Endothelial cell of umbilical vein (primary cell): Measurements from ENCODE around the gene RTN1. TPM values are rescaled to one million over a fixed set of nuclear protein-coding genes. Genes with fewer than 3 reads are reported as not detected.

Experiments used
- BruUV-seq: library from RNA; stranded (reverse); fragments of 400-500 nt; replicated peaks from 2 replicates; lab custom pipeline; 2021; lab: Mats Ljungman, UMichigan
- CTCF ChIA-PET: fragments of 300-600, 350-600 bp; sonication (Branson Sonifier 250); formaldehyde crosslinking; loops from one replicate; lab custom pipeline; 2021; ENCODE audit warnings: antibody characterized with exemption, inconsistent platforms; lab: Charles Lee
- POLR2A ChIA-PET: fragments of 300-600, 350-600 bp; sonication (Branson Sonifier 250); formaldehyde crosslinking; loops from one replicate; lab custom pipeline; 2021; ENCODE audit warnings: antibody characterized with exemption, inconsistent platforms; lab: Charles Lee
- DNase-seq: peaks from one replicate; pipeline ENCODE4 v3.0.0-alpha.2; 2011; ENCODE audit warnings: low read depth, low spot score
- FAIRE-seq: peaks from 2 replicates; lab custom pipeline; 2011; peaks lifted over from hg19 to GRCh38; lab: Jason Lieb, UNC
- H2AFZ ChIP-seq: 2 replicates; pipeline ENCODE4 v1.6.0; 2012; ENCODE audit warnings: low read depth, low read length, control low read depth, inconsistent platforms
- H3K27ac ChIP-seq: 2 replicates; pipeline ENCODE4 v1.5.1; 2011; ENCODE audit warnings: low read depth, mild to moderate bottlenecking, control low read depth, low read length, moderate library complexity; ENCODE audit not compliant: insufficient read depth
- H3K27me3 ChIP-seq, 2 experiments: 2 replicates each; pipeline versions ENCODE4 v1.6.0 to v1.6.1; 2011; ENCODE audit warnings: low read length in 2 of 2, mixed read lengths in 1 of 2; ENCODE audit not compliant: control insufficient read depth in 2 of 2, insufficient read depth in 2 of 2
- H3K36me3 ChIP-seq, 2 experiments: 2 replicates in 1 of 2; 3 replicates in 1 of 2; pipeline ENCODE4 v1.5.1; 2011; ENCODE audit warnings: low read length in 2 of 2, mild to moderate bottlenecking in 1 of 2, moderate library complexity in 1 of 2; ENCODE audit not compliant: control insufficient read depth in 2 of 2, insufficient read depth in 2 of 2; ENCODE audit errors: extremely low read depth in 1 of 2
- H3K4me1 ChIP-seq: 3 replicates; pipeline ENCODE4 v1.5.1; 2011; ENCODE audit warnings: mild to moderate bottlenecking, low read length; ENCODE audit not compliant: control insufficient read depth, insufficient read depth; ENCODE audit errors: extremely low read depth
- H3K4me2 ChIP-seq: 2 replicates; pipeline ENCODE4 v1.6.1; 2011; ENCODE audit warnings: low read length, control low read depth, mixed read lengths; ENCODE audit not compliant: insufficient read depth
- H3K4me3 ChIP-seq, 3 experiments: fragments of 200-600 bp in 1 of 3; sonication (generic), shearing (Covaris generic) in 1 of 3; replicated peaks in 1 of 3; 2 replicates each; pipeline ENCODE4 v1.5.1; 2011 to 2016; ENCODE audit warnings: control low read depth in 3 of 3, low read length in 3 of 3, mild to moderate bottlenecking in 2 of 3, inconsistent platforms in 1 of 3, low read depth in 1 of 3, moderate library complexity in 1 of 3; ENCODE audit not compliant: insufficient read depth in 1 of 3
- H3K79me2 ChIP-seq: 2 replicates; pipeline ENCODE4 v1.6.0; 2012; ENCODE audit warnings: low read length, inconsistent platforms; ENCODE audit not compliant: control insufficient read depth, insufficient read depth
- H3K9ac ChIP-seq: replicated peaks from 2 replicates; pipeline ENCODE3; 2011; ENCODE audit warnings: low read length, control low read depth; ENCODE audit not compliant: insufficient read depth; ENCODE audit errors: extremely low read depth
- H3K9me1 ChIP-seq: replicated peaks from 3 replicates; pipeline ENCODE4 v1.6.0; 2011; ENCODE audit warnings: mild to moderate bottlenecking, low read length; ENCODE audit not compliant: control insufficient read depth, insufficient read depth; ENCODE audit errors: extremely low read depth
- H3K9me3 ChIP-seq: replicated peaks from 2 replicates; pipeline ENCODE4 v1.5.1; 2012; ENCODE audit warnings: low read length, inconsistent platforms; ENCODE audit not compliant: control insufficient read depth, insufficient read depth
- H4K20me1 ChIP-seq: replicated peaks from 2 replicates; pipeline ENCODE3; 2011; ENCODE audit warnings: mild to moderate bottlenecking, low read length; ENCODE audit not compliant: control insufficient read depth, insufficient read depth; ENCODE audit errors: extremely low read depth
- CTCF ChIP-seq, 2 donors: IDR thresholded peaks; 1 replicate in 1 of 2; 2 replicates in 1 of 2; pipeline ENCODE4 v1.5.1; 2011; ENCODE audit warnings: low read length in 2 of 2, mild to moderate bottlenecking in 2 of 2, moderate library complexity in 2 of 2, control low read depth in 1 of 2, inconsistent platforms in 1 of 2, low read depth in 1 of 2; ENCODE audit not compliant: insufficient read depth in 1 of 2; ENCODE audit errors: extremely low read depth in 1 of 2
- EZH2 ChIP-seq: IDR thresholded peaks from 2 replicates; pipeline ENCODE4 v1.6.1; 2012; ENCODE audit warnings: borderline replicate concordance, low read depth, mild to moderate bottlenecking, moderate library complexity, low read length, inconsistent platforms; ENCODE audit not compliant: severe bottlenecking
- FOS ChIP-seq: IDR thresholded peaks from 2 replicates; pipeline ENCODE4 v1.6.1; 2011; ENCODE audit warnings: mild to moderate bottlenecking, low read length, moderate library complexity, borderline replicate concordance; ENCODE audit not compliant: insufficient read depth
- GATA2 ChIP-seq: IDR thresholded peaks from 2 replicates; pipeline ENCODE4 v1.7.0; 2011; ENCODE audit warnings: low read depth, mild to moderate bottlenecking, moderate library complexity, mixed read lengths, low read length; ENCODE audit not compliant: insufficient read length, insufficient read depth
- JUN ChIP-seq: IDR thresholded peaks from 2 replicates; pipeline ENCODE4 v1.6.1; 2011; ENCODE audit warnings: borderline replicate concordance, low read depth; ENCODE audit not compliant: insufficient read length, insufficient read depth
- MAX ChIP-seq: IDR thresholded peaks from 2 replicates; pipeline ENCODE4 v1.6.1; 2011; ENCODE audit not compliant: insufficient read depth, insufficient read length
- MYC ChIP-seq: IDR thresholded peaks from one replicate; pipeline ENCODE4 v1.6.1; 2011; ENCODE audit warnings: mild to moderate bottlenecking, low read depth, low read length
- POLR2A ChIP-seq: IDR thresholded peaks from 2 replicates; pipeline ENCODE4 v1.6.1; 2012; ENCODE audit warnings: low read depth, mild to moderate bottlenecking, control low read depth, low read length
- POLR2AphosphoS5 ChIP-seq: IDR thresholded peaks from 2 replicates; pipeline ENCODE4 v1.6.1; 2012; ENCODE audit warnings: low read depth, mild to moderate bottlenecking, control low read depth, low read length, moderate library complexity; ENCODE audit not compliant: insufficient read depth
- dilution Hi-C: fragments of 300-500 bp; cut with MboI; formaldehyde crosslinking; loops from one replicate; pipeline ENCODE4 v1.15.0; 2019; ENCODE audit warnings: low sequenced_read_pairs; ENCODE audit not compliant: extremely low pct_ligation_motif_present
- intact Hi-C: fragments of 100-400 bp; cut with micrococcal nuclease; formaldehyde crosslinking; loops from one replicate; pipeline ENCODE4 v1.10.0; 2022
- polyA plus RNA-seq, 4 experiments: library from polyadenylated mRNA; depleted of rRNA in 3 of 4; stranded (reverse) in 3 of 4; unstranded in 1 of 4; fragments of >200 nt; gene quantifications; 2 replicates each; pipeline versions ENCODE4 v1.2.1 to v1.2.3, GENCODE V29; 2011 to 2012; ENCODE audit warnings: missing spikeins in 1 of 4
- total RNA-seq: library from RNA; stranded (reverse); gene quantifications from 2 replicates; pipeline ENCODE4 v1.2.3, GENCODE V29; 2021

Gene RTN1
- total and polyA plus RNA-seq, 2 donors (not counting 3 experiments of a cell fraction or from before 2014, with no cell fraction given): 0.10 to 0.29 TPM

- Histone ChIP-seq H3K79me2 (no peaks in the 10 kb centered on the region), H4K20me1 (no peaks in the 10 kb centered on the region), H3K4me3 (no peak overlapping the region), H3K27ac (no peak overlapping the region), H3K4me1 (no peaks in the 10 kb centered on the region), H3K27me3 (peaks cover 2 to 20% of the 10 kb centered on the region in 2 experiments), H3K4me2 (no peak overlapping the region), H2AFZ (no peak overlapping the region), H3K9me3 (no peaks in the 10 kb centered on the region), H3K9me1 (no peaks in the 10 kb centered on the region), H3K36me3 (no peaks in the 10 kb centered on the region), H3K9ac (no peak overlapping the region)
- intact Hi-C loops (no loop called here), dilution Hi-C loops (no loop called here)
- no TSS peak for BruUV-seq
- ChIA-PET CTCF (interaction anchor here (2.1 kb wide), 1 partner anchor 17 kb away, joined by 8 read pairs; no protein-coding TSS in a partner anchor), POLR2A (no interaction called here)
- DNase-seq: no peak
- TF ChIP-seq MAX: no peak
- TF ChIP-seq POLR2A: no peak
- no peak for TF ChIP-seq GATA2
- no peak for TF ChIP-seq EZH2
- TF ChIP-seq FOS: no peak
- TF ChIP-seq CTCF (IDR thresholded peaks at IDR 0.05; ENCODE audit: extremely low read depth in 1 of 2, insufficient read depth in 1 of 2, low read depth in 1 of 2, low read length in 2 of 2): no peak
- no peak for TF ChIP-seq MYC
- TF ChIP-seq POLR2AphosphoS5: no peak
- no peak for TF ChIP-seq JUN
- no peak for FAIRE-seq
Observed at GRCh38 chr14:59705866-59706265, 164.7 kb downstream of the RTN1 start.
